Fibroblast of skin of left biceps (primary cell): Measurements from ENCODE around the gene NCAM1.
"Not testable (repeated sequence)": the region's sequence is repeated elsewhere in the genome, so short reads cannot be mapped to it uniquely, and the experiment has no call there.

Experiments used
- DNase-seq, 2 experiments: peaks; one replicate each; pipeline ENCODE4 v3.0.0-alpha.2; 2013; ENCODE audit warnings: low read depth in 2 of 2

NCAM1 gene

GRCh38 chr11:113021111-113021510, 59.9 kb downstream of the NCAM1 start:
- no peak for DNase-seq

GRCh38 chr11:113022262-113022661, 61.0 kb downstream of the NCAM1 start:
- peak; percentile 36 to 41 for DNase-seq

DNA sequence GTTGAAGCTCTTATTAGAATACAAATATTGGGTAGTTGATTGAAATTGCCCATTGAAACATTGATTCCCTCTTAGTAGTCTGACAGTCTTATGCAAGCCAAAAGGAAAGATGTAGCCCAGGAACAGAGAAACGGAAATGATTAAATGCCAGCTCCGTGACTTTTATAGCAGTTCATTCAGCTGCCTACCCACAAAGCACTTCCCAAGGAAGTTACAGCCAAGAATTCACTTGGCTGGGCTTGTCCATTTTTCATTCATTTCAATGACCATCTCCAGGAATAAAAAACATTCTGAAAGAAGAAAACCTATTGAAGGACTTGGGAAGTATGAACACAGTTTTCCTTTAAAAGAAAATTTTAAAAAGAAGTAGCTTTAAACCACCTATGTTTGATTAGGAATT, 62.0 kb downstream of the NCAM1 start:
- DNase-seq: no peak

GRCh38 chr11:113023986-113024385, 62.8 kb downstream of the NCAM1 start:
- DNase-seq: no peak

- no peak for DNase-seq
Observed at GRCh38 chr11:113026778-113027177, 65.6 kb downstream of the NCAM1 start.

DNA sequence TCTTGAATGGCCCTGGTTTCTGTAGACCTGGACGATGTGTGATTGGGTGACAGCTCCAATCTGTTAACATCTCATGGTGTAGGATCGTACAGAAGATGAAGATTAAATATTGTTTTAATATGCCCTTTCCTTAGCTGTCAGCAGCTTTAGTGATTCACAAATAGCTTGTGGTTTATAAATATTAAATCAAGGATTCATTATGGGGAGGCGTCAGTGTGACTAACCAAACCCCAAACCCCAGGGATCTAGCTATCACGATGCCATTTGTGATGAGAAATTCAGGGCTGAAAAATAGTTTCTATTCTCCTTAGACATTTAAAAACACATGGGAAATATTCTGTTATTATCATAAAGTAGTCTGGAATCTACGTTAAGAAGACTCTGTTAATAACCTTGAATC, 73.4 kb downstream of the NCAM1 start:
- peak; percentile 40 to 41 for DNase-seq

- no peak for DNase-seq
Observed at GRCh38 chr11:113035708-113036107, 74.5 kb downstream of the NCAM1 start.

- no peak for DNase-seq
Observed at GRCh38 chr11:113043698-113044097, 82.5 kb downstream of the NCAM1 start.

- DNase-seq: no peak
Observed at GRCh38 chr11:113045146-113045545, 83.9 kb downstream of the NCAM1 start.

GRCh38 chr11:113046866-113047265, 85.6 kb downstream of the NCAM1 start:
- no peak for DNase-seq

- peak; percentile 82 to 87 for DNase-seq
Observed at GRCh38 chr11:113048820-113049768, 87.9 kb downstream of the NCAM1 start.

GRCh38 chr11:113053042-113053441, 91.8 kb downstream of the NCAM1 start:
- not testable (repeated sequence) for DNase-seq

GRCh38 chr11:113057038-113057437, 95.8 kb downstream of the NCAM1 start:
- DNase-seq: no peak

- no peak for DNase-seq
Observed at GRCh38 chr11:113059548-113059947, 98.3 kb downstream of the NCAM1 start.

DNA sequence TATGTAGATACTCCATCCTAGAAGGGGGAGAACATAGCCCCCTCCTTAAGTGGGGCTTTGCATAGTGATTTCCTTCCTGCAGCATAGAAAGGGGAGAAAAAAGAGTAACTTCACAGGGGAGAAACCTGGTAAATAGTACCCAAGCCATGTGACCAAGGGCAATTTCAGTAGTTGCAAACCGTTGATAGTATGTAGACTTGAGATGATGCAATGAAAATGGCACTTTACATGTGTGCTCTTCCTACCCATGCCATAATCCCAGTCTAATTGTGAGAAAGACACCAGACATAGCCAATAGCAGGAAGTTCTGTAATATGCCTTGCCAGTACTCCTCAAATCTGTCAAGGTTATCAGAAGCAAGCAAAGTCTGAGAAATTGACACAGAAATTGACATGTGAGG, 104.1 kb downstream of the NCAM1 start:
- no peak for DNase-seq

GRCh38 chr11:113072237-113072858, 111.1 kb downstream of the NCAM1 start:
- DNase-seq: no peak

DNA sequence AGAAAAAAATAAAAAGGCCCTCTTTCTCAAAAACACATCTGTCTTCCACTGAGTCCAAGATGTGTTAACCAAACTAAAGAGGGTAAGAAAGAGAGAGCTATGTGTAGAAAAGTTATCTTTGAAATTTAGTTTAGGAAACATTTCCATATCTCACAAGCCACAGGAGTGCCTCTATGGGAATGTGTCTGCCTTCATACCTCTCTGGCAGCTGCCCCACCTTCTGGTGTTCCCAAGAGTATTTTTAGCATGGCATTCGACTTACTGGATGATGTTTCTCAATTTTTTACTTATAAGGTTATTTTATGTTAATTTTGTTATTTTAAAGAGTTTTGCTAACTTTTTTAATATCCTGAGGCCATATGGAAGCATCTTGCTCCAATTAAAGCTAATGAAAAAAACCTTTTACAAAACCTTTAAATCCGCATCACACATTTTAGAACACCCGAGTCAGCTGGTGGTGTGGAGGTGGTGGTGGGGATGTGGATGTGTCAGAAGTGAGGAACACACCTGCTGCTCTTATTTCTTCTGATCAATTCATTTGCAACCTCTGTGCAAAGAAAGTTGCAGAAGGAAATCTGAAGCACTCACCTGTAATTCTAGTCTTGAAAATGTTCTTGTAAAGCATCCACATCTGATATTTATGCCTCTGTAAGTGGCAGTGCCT, 112.2 kb downstream of the NCAM1 start:
- DNase-seq: no peak

DNA sequence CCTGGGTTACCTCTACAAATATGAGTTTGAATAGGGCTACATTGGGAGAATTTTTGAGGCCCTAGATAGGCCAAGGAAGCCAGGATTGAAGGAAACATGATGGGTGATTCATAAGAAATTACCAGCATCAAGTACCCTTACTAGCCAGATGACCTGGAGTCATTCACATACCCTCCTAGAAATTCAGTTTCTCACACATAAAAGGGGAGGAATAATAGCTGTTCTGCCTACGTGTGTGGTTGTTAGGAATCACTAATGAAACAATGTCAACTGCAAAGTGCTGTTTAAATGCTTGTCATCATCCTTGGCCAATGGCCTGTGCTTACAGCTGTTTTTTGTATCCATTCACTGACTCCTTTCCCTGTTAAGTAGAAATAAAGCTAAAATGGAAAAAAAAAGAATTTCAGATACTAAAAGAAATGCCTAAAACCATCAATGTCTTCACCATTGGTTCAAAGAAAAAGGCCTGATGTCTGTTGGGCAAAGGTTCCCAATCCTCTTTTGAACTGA, 114.4 kb downstream of the NCAM1 start:
- DNase-seq: no peak

DNA sequence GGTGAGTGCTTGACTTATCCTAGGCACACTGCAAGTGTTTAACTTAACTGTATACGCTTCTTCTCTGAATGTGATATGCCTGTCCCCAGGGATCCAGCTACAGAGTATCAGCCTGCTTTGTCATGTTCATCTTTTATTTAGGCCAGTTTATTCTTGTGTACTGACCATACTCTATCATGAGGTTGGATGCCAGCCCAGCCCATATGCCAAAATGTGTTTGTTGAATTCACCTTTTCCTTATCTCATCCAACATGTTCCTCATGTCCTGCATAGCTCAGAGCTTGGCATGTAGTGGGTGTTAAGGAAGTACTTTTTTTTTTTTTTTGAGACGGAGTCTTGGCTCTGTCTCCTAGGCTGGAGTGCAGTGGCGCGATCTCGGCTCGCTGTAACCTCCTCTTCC, 116.2 kb downstream of the NCAM1 start:
- DNase-seq: no peak

- no peak for DNase-seq
Observed at GRCh38 chr11:113082341-113082955, 121.2 kb downstream of the NCAM1 start.

- no peak for DNase-seq
Observed at GRCh38 chr11:113083571-113083970, 122.4 kb downstream of the NCAM1 start.

- no peak for DNase-seq
Observed at GRCh38 chr11:113084297-113084696, 123.1 kb downstream of the NCAM1 start.
